HG02798 (cell line): Measurements from ENCODE around the gene TMEM242.

ENCODE experiments used
- ATAC-seq: cut with Tn5 transposase; IDR thresholded peaks from one replicate; pipeline ENCODE4 v1.9.1; 2021; ENCODE audit warnings: mild to moderate bottlenecking; ENCODE audit not compliant: unreplicated experiment, poor library complexity

Gene TMEM242

DNA sequence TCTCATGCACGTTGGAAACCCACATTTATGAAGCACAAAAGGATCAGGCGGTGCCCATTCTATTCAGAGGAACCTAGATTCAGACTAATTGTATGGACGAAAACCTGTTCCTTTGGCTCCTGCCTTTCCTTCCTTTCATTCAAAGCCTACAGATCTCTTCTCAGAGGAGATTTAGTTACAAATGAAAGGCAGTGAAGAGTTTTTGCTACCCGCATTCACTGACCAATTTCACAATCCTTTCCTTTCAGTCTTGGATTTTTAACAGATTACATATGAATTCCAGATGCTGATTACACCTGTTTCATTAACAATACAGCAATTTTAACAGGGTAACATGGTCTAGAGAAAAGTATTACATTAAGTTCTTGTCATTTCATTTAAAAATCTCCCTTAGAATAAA lies 32.0 kb downstream of the TMEM242 start:
- ATAC-seq = no peak

DNA sequence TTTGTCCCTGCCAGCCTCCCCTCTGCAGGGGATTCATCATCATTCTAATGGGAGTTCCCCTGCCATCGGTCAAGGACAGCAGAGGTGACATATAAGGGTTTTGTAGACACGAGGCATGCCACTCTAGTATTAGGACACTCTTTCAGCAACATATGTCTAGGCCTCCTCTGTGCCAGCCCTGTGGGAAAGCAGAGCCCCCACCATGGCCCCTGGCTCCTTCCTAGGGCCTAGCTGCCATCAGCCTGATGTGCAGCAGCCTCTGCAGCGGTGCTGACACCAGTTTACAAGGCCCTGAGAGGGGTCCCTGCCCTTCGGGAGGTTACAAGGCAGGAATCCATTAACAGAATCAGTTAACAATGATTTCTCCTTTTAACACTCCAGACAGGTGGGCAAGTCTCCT lies 32.5 kb downstream of the TMEM242 start:
- no peak for ATAC-seq

DNA sequence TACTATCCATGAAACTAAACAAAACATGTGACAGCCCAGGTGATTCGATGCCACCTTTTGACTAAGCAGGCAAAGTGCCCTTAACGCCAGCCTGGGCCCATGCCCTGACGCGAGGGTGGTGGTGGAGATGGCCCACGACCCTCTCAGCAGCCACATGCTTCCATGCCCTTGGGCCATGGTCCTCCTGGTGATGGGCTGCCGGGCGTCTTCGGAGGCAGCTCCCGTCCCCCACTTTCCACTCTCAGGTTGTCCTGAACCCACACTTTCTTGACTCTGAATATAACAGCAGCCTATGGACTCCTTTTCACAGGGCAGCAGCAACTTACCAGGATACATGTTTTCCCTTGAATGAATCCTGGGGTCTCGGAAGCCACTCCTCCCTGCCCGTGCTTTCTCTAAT lies 33.6 kb downstream of the TMEM242 start:
- no peak for ATAC-seq

DNA sequence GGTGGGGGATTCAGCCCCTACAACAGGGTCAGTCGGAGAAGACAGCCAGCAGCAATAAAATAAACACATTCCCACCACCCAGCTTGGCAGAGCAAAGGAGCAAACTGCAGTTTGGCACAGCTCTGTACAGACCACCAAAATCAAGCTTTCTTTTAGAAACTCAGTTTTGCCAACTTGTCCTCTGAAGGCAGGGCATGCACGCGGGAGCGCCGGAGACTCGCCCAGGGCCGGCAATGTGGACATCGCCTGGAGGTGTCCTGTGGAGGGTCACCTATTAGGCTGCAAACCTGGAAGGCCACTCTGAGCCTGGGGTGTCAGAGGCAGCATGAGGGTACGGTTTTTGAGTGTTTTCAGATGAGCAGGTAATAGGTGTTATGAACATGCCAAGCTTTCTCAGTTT lies 34.7 kb downstream of the TMEM242 start:
- no peak for ATAC-seq

DNA sequence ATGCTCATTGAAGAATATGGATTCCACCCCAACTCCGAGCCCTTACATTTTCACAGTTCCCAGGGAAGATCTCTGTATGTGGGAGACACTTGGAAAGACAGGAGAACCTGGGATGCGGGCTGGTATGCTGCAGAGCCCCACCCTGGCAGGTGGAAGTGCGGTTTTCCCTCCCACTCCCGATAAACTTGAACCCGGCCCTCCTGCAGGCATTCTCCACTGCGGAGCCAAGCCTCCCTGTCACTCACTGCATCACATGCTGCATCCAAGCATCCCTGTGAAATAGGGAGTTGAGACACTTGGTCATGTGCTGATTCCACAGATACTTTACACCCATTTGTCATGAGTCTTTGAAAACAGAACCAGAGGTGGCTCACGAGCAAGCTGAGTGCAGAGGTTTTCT lies 35.4 kb downstream of the TMEM242 start:
- ATAC-seq = no peak

DNA sequence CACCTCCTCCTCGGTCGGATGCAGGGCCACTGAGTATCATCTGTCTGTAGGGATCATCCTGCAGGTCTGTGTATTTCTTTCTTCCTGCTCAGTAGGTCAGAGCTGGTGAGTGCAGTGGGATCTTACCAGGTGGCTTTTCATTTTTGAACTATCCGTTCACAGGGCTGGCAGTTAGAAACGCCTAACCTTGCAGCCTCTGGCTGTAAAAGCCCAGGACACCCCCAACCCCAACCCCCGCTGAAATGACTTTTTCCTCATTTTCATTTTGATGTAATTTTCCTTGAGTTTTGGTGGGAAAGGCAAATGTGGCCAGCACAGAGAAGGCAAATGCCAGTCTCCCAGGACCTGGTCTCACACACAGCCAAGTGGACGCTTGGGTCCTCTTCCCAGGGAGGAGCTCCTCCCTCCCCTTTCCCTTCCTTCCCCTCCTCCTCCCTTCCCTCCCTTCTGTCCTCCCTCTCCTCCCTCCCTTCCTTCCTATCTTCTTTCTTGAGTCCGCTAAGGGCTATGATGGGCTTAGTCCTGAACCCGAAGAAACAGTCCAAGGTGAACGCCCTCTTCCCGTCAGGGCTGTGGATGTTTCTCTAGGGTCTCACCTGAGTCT lies 36.0 kb downstream of the TMEM242 start:
- no peak for ATAC-seq

DNA sequence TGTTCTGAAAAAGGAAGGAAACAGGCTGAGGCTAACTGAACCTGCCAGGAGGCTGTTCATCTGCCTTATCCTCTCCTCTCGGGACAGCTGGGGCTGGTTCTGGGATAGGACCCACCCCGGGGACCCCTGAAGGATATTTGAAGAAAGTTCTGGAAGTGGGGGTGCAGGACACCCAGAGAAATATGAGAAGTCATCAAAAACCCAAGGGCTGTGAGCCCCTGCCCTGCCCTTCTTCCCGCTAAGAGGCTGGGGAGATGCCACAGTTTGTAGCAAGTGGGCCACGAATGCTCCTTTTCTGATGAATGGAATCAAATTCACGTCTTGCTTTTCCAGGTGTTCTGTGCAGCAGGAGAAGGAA lies 37.9 kb downstream of the TMEM242 start:
- ATAC-seq = no peak

DNA sequence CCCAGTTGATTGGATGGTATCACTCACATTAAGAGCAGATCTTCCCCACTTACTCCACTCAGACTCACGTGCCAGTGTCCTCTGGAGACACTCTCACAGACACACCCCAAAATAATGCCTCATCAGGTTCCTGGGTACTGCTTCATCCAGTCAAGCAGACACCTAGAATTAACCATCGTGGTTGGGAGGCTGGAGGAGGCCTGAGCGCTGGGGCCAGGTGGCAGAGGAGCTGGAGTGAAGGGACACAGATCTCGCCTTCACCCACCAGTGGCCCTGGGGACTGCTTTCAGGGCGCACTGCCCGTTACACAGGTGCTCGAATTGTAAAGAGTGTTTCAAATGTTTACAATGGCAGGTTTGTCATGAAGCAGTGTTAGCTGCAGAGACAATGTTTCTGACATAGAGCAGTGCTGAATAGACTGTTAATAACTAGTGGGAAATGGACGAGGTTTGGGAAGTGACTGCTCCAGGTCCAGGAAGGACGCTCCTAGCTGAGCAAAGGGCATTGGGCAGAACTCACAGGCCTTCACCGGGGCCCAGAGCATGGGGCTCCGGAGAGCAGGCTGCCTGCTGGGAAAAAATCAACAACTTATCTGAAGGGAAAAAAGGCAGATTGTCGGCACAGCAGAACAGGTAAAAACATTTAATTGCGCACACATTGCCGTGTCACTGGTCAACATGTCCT lies 38.4 kb downstream of the TMEM242 start:
- ATAC-seq = no peak

DNA sequence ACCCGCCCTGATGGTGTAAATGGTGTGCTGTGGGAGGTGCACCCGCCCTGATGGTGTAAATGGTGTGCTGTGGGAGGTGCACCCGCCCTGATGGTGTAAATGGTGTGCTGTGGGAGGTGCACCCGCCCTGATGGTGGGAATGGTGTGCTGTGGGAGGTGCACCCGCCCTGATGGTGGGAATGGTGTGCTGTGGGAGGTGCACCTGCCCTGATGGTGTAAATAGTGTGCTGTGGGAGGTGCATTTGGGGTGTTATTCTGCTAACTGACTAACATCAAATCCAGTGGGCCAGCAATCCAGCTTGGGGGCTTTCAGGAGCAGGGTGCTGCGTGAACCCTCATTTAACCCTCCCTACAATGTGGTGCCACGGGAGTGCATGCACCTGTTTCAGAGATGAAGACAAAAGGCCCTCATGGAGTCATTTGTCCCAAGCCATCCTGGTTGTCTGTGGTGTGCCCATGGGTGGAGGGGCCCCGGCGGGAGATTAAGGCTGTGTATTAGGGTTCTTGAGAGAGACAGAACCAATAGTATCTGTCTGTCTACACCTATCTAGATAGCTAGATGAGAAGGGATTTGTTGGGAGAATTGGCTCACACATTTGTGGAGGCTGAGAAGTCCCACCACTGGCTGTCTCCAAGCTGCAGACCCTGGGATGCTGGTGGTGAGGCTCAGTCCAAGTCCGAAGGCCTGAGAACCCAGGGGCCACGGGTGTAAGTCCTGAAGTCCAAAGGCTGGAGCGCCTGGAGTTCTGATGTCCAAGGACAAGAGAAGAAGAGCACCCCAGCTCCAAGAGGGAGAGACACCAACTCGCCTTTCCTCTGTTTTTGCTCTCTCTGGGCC lies 39.2 kb downstream of the TMEM242 start:
- no peak for ATAC-seq

DNA sequence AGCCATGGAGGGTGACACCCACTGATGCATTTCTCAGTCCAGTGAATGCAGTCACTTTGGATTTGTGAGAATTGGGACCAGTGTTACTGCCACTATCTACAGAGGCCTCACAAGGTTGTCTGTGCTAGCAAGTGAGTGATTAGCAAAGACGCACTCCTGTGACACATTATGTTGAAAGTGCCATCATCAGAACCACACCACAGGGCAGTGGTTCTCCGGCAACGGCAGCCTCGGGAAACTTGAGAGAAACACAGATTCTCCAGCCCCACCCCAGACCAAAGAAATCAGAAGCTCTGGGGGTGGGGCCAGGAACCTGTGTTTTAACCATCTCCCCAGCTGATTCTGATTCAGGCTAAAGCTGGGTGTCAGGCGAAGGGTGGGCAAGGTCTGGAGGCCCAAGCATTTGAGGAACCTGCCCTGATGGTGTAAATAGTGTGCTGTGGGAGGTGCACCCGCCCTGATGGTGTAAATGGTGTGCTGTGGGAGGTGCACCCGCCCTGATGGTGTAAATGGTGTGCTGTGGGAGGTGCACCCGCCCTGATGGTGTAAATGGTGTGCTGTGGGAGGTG lies 39.9 kb downstream of the TMEM242 start:
- ATAC-seq = no peak

DNA sequence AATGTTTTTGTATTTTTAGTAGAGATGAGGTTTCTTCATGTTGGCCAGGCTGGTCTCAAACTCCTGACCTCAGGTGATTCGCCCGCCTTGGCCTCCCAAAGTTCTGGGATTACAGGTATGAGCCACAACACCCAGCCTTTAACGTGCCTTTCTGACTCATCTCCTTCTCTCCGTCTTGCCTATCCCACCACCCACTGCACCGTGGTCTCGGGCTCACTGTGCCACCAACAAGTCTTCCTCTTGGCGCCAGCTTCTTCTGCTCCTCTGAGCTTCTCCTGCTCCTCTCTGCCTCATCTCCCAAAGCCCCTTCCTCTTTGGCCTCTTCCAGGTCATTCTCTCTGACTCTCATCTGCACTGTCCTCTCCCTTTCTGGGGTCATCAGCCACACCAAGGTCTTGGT lies 41.0 kb downstream of the TMEM242 start:
- ATAC-seq = no peak

DNA sequence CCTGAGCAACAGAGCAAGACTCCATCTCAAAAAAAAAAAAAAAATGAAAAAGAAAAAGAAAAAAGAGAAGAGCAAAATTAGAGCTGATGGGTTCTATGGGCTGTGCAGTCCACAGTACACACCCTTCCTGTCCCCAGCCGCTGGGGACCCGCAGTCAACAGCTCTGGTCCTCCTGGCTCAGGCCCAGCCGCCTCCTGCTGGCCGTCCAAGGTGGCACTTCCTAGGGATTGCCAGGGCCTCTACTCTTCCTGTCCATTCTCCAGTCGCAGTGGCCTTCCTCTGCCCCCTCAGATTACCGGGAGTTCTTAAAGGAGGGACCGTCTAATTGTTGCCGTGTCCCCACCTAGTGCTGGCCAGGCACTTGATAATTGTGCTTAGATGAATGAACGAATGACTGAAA lies 41.7 kb downstream of the TMEM242 start:
- no peak for ATAC-seq

DNA sequence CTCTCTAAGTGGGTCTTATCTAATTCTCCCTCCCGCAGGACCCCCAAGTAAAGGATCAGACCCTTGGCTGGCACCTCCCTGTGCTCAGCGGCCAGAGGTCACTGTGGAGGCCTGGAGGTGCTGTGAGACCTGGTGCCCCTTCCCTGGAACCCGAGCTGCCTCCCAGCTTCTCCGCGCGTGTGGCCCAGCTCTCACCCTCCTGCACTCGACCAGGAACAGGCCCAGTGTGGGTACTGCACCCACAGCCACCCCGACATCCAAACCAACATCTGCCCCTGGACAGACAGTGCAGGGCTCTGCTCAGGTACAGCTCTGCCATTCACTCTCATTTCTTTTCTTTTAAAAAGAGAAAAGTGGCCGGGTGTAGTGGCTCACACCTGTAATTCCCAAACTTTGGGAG lies 42.4 kb downstream of the TMEM242 start:
- no peak for ATAC-seq

DNA sequence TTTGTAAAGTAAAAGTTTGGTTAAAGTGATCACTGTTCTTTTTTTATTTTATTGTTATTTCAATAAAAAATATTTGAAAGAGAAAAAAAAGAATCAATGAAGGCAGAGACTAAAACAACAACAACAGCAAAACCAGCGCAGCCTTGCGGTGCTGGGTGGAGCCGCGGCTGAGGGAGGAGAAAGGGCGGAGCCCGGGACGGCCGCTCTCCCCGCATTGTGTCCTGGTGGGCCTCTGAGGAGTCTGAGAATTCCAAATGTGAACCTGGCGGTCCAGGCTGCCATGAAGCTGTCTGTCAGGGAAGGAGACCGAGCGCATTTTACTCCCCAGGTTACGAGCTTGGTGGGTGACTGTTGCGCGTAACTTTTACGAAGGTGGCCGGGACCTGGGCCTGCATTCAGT lies 43.2 kb downstream of the TMEM242 start:
- ATAC-seq = no peak

DNA sequence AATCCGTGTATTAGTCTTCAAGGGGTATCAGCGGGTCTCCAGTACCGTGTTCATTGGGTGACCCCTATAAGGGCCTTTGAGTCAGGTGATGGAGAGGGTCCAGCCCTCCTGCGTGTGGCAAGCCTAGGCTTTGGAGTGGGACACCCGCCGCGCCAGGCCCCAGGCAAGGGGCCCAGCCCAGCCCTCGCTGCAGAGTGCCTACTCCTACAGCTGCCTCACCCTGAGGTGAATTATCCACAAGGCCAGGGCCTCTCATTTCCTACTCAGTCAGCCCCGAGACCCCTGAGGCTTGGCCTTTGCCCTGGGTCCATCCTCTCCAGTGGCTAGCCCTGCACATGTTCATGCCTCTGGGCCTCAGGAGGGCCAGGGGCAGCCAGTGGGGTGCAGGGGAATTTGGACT lies 45.1 kb downstream of the TMEM242 start:
- no peak for ATAC-seq

DNA sequence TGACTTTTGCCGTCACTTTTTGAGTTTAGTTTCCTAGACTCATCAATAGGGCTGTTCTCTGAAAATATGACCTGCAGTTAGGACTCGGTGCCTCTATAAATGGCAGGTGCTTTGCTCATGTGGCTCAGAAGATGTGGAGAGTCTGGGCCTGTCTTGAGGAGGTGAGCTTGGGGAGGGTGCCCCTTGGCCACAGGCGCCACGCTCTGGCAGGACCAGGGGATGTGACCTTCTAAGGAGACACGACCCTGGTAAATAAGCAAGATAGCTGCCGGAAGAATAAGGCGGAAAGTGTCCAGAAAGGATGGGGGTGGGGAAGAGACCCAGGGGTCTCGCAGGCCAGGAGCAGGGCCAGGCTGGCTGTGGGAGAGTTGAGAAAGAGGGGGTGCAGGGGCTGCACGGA lies 46.6 kb downstream of the TMEM242 start:
- no peak for ATAC-seq

DNA sequence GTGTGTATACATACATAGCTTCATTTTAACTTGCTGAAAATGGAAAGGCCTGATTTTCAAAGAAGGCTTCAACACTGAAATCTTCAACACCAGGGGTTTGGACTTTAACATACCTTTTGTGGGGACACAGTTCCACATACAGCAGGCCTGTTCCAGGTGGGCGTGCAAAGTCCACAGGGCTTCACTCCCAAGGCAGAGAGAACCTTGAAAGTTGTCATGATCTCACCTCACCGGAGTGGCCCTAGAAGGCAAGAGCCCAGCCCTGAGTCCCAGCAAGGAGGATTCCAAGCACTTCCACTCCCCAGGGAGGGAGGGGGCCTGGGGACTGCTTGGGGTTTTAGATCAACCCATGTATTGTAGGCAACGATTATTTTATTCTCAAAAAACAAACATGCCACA lies 47.2 kb downstream of the TMEM242 start:
- no peak for ATAC-seq

DNA sequence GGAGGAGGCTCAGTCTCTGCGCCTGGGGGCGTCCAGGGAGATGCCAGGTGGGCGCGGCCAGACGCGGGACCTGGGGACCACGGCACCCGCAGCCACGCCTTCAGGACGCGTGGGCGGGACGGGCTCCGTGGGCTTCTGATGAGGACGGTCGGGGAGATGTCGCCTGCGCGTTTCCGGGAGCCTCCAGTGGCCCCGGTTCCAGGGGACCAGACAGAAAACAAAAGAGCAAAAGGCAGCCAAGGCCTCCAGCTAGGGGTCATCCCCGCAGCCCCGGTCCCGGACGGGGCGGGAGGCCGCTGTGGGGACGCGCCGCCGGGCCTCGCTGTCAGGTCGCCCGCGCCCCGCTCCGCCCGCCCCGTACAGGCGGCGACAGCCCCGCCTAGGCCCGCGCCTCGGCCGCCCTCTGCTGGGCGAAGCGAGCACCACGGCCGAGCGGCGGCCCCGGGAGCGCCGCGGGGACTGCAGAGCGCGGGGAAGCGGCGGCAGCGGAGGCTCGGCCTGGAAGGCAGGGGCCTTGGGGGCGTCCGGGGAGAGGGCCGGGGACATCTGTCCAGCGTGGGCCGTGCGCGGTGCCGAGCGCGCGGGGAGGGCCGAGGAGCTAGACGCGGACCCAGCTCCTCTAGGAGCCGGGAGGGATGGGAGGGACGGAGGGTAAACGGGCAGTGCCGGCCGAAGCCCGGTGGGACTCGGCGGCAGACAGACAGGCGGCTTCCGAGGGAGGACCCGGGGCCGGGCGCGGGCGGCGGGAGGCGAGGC lies 48.7 kb downstream of the TMEM242 start:
- ATAC-seq = peak; percentile 95

DNA sequence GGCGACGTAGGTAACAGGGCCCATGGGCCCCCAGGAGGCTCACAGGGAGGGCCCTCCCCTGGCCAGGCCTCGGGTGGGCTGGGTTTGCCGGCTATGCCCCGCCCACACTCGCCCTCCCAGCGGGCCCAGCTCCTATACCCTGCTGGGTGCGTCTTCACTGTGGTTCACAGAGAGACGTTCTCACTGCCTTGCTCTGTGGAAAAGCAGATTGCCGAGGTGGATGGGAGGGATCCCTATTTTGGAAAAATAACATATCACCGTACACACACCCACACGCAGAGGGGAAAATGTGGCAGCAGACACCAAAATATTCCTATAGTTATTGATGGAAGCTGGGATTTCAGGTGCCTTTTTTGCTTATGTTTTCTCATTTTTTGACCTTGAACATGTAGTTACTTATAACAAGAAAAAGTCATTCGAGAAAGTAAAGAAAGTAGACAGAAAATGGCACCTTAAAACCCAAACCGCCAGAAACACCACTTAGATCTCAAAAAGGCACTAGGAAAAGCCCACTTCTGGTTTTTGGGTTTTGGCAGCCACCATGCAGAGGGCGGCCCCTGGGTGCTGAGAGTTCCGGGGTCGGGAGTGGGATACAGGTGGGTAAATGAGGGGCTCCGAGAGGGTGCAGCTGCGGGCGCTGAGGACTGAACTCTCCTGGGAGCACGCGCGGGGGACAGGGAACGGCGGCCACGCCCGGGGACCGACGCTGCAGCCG lies 49.4 kb downstream of the TMEM242 start:
- peak; percentile 46 for ATAC-seq
